ENCODE data around the gene HYAL4.
"Not testable (repeated sequence)": the region's sequence is repeated elsewhere in the genome, so short reads cannot be mapped to it uniquely, and the experiment has no call there.

HYAL4 gene

DNA sequence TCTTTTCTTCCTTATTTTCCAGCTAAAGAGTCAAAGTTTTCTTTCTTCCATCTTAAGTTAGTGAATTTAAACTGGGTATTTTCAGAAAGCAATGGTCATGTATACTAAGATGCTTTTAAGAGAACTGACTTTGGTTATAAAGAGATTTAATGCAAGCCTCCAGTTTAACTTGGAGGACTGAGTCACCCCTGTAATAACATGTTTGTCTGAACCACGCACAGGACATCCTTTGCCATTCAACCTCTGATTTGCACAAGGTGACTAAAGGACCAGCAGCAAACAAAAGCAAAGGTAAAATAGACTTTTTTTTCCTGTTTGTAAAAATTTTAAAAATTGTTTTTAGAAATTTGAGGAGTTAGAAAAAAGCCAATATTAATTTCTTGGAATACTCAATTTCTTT, 2.9 kb downstream of the HYAL4 start:
- no peak overlapping the region for H3K4me3 ChIP-seq (replicated peaks; ENCODE audit: low read depth, low read length)
- no peak for DNase-seq (ENCODE audit: low read depth)
- TF ChIP-seq, protein P1, sequence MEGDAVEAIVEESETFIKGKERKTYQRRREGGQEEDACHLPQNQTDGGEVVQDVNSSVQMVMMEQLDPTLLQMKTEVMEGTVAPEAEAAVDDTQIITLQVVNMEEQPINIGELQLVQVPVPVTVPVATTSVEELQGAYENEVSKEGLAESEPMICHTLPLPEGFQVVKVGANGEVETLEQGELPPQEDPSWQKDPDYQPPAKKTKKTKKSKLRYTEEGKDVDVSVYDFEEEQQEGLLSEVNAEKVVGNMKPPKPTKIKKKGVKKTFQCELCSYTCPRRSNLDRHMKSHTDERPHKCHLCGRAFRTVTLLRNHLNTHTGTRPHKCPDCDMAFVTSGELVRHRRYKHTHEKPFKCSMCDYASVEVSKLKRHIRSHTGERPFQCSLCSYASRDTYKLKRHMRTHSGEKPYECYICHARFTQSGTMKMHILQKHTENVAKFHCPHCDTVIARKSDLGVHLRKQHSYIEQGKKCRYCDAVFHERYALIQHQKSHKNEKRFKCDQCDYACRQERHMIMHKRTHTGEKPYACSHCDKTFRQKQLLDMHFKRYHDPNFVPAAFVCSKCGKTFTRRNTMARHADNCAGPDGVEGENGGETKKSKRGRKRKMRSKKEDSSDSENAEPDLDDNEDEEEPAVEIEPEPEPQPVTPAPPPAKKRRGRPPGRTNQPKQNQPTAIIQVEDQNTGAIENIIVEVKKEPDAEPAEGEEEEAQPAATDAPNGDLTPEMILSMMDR (IDR thresholded peaks at IDR 0.05; ENCODE audit: low read length, missing control alignments): no peak

DNA sequence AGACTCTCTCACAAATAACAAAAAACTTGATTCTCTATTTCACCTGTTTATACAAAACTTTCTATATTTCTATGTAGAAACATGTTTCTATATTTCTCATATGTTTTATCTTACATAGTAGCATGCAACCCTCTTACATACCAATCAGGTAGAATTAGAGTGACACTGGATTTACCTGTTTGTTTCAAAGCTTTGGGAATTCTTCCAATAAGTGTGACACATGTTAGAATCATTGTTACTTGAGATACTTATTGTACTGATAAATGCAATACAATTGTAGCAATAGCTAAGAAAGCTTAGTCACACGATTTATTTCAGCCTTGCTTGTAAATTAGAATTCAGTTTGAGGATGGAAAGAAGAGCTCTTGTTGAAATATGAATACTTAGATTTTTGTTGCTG, 4.9 kb downstream of the HYAL4 start:
- TF ChIP-seq, protein P1 (IDR thresholded peaks at IDR 0.05; ENCODE audit: low read length, missing control alignments): no peak
- no peak for DNase-seq (ENCODE audit: low read depth)
- no peak overlapping the region for H3K4me3 ChIP-seq (replicated peaks; ENCODE audit: low read depth, low read length)

DNA sequence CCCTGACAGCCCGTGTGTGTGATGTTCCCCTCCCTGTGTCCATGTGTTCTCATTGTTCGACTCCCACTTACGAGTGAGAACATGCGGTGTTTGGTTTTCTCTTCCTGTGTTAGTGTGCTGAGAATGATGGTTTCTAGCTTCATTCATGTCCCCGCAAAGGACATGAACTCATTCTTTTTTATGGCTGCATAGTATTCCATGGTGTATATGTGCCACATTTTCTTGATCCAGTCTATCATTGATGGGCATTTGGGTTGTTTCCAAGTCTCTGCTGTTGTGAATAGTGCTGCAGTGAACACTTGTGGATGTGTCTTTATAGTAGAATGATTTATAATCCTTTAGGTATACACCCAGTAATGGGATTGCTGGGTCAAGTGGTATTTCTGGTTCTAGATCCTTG, 6.4 kb downstream of the HYAL4 start:
- DNase-seq (ENCODE audit: low read depth); H3K4me3 ChIP-seq (replicated peaks; ENCODE audit: low read depth, low read length): not testable (repeated sequence)

DNA sequence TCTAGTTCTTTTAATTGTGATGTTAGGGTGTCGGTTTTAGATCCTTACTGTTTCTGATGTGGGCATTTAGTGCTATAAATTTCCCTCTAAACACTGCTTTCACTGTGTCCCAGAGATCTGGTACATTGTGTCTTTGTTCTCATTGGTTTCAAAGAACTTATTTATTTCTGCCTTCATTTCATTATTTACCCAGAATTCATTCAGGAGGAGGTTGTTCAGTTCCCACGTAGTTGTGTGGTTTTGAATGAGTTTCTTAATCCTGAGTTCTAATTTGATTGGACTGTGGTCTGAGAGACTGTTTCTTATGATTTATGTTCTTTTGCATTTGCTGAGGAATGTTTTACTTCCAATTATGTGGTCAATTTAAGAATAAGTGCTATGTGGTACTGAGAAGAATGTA, 9.3 kb downstream of the HYAL4 start:
- not testable (repeated sequence) for H3K4me3 ChIP-seq (replicated peaks; ENCODE audit: low read depth, low read length); DNase-seq (ENCODE audit: low read depth)

DNA sequence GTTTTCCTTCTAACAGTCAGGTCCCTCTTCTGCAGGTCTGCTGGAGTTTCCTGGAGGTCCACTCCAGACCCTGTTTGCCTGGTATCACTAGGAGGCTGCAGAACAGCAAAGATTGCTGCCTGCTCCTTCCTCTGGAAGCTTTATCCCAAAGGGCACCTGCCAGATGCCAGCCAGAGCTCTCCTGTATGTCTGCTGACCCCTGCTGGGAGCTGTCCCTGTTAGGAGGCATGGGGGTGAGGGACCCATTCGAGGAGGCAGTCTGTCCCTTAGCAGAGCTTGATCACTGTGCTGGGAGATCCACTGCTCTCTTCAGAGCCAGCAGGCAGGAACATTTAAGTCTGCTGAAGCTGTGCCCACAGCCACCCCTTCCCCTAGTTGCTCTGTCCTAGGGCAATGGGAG, 11.5 kb downstream of the HYAL4 start:
- not testable (repeated sequence) for DNase-seq (ENCODE audit: low read depth); H3K4me3 ChIP-seq (replicated peaks; ENCODE audit: low read depth, low read length)

DNA sequence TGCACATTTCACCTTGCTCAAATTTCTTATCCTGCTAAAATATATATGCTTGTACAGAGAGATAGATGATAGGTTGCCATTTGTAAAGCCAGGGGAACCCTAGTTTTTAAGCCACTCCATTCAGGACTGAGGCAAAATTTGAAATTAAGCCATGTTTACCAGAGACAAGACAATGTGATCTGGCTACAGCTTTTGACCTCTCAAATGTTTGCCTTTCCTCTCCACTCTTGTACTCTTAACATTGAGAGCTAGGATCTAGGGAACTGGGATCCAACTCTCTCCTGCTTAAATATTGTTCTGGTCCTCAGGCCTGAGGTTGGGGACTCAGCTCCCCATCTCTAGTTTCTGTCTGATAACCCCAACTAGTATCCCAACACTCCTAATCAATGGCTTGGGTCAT, 15.9 kb downstream of the HYAL4 start:
- no peak for DNase-seq (ENCODE audit: low read depth)
- no peak overlapping the region for H3K4me3 ChIP-seq (replicated peaks; ENCODE audit: low read depth, low read length)
- TF ChIP-seq, protein P1 (IDR thresholded peaks at IDR 0.05; ENCODE audit: low read length, missing control alignments): no peak

DNA sequence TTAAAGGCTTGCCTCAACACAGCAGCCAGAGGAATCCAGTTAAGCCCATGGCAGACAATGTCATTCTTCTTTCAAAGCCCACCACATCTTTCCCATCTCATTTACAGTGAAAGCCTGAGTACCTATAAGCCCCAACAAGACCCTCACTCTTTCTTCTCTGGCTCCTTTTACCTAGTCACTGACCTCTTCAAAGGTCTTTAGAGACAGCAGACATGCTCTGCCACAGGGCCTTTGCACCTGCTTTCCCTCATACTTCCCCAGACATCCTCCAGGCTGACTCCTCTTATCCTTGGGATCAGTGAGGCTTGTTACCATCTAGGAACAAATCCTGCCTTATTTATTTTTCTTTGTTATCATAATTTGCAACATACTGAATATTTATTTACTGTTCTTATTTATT, 17.8 kb downstream of the HYAL4 start:
- TF ChIP-seq, protein P1 (IDR thresholded peaks at IDR 0.05; ENCODE audit: low read length, missing control alignments): no peak
- DNase-seq (ENCODE audit: low read depth): no peak
- no peak overlapping the region for H3K4me3 ChIP-seq (replicated peaks; ENCODE audit: low read depth, low read length)

DNA sequence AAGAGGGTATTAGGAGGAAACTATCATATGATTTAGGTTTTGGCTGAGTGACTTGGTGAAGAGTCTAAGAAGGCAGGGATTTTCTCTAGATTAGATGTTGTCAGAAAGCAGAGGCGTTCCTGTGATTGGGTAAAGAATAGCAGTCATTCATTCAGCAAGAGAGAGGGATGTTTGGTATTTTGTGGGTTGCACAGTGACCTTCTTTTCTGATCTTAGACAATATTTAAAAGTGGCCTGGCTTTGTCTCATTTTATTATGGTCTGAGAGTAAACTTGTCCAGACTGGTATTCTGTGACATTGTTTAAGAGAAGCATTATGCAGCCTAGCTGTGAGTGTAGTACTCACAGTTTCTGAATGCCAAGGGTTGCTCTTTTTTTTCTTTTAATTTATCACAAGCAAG, 18.5 kb downstream of the HYAL4 start:
- DNase-seq (ENCODE audit: low read depth): no peak
- TF ChIP-seq, protein P1 (IDR thresholded peaks at IDR 0.05; ENCODE audit: low read length, missing control alignments): no peak

DNA sequence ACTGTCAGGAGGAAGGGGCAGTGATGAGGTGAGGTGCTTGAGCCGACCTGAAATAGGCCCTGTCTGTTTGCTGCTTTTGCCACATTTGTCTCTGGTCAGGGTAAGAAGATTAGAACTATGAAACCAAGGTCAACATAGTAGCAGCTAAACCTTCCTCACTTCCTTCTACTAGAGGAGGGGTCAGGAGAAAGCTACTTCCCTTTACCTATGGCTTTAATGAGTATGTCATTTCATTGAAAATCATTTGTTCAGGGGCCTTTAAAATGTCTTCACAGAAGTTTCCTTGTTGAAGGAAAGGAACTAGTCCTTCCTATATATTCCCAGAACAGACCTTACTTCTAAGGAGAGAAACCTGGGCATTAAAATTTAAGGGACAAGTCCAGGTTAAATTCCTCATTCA, 19.0 kb downstream of the HYAL4 start:
- no peak for DNase-seq (ENCODE audit: low read depth)
- H3K4me3 ChIP-seq (replicated peaks; ENCODE audit: low read depth, low read length): no peak overlapping the region
- TF ChIP-seq, protein P1 (IDR thresholded peaks at IDR 0.05; ENCODE audit: low read length, missing control alignments): no peak

More for the DNA sequence above, 18.5 kb downstream of the HYAL4 start:
- H3K4me3 ChIP-seq (replicated peaks; ENCODE audit: low read depth, low read length): no peak overlapping the region
